Natural killer cell (primary cell): Measurements from ENCODE around the gene MUC5AC. TPM values are rescaled to one million over a fixed set of nuclear protein-coding genes. Genes with fewer than 3 reads are reported as not detected.
"Not testable (repeated sequence)": the region's sequence is repeated elsewhere in the genome, so short reads cannot be mapped to it uniquely, and the experiment has no call there.

Experiments
- ATAC-seq, 3 donors: fragments of 150-1000 bp in 2 of 3; fragments of 200-7000 bp in 1 of 3; cut with Tn5 transposase; 1 replicate in 1 of 3; 2 replicates in 2 of 3; pipeline ENCODE4 v1.10.0; 2021; ENCODE audit warnings: mild to moderate bottlenecking in 2 of 3, moderate library complexity in 2 of 3
- DNase-seq, 2 donors: peaks; one replicate each; pipeline versions ENCODE4 v3.0.0 to v3.0.0-alpha.2; 2013 to 2021; ENCODE audit warnings: mixed read lengths in 1 of 2
- H3K27ac ChIP-seq: one replicate; pipeline ENCODE4 v1.5.1; 2013; ENCODE audit warnings: mild to moderate bottlenecking, low read length
- H3K27me3 ChIP-seq: one replicate; pipeline ENCODE4 v1.6.1; 2013; ENCODE audit warnings: low read length; ENCODE audit not compliant: control insufficient read depth, insufficient read depth
- H3K36me3 ChIP-seq: one replicate; pipeline ENCODE4 v1.6.1; 2013; ENCODE audit warnings: low read length; ENCODE audit not compliant: control insufficient read depth, insufficient read depth
- H3K4me1 ChIP-seq: one replicate; pipeline ENCODE4 v1.6.1; 2013; ENCODE audit warnings: low read length; ENCODE audit not compliant: control insufficient read depth, insufficient read depth
- H3K4me3 ChIP-seq: one replicate; pipeline ENCODE4 v1.5.1; 2013; ENCODE audit warnings: low read length
- H3K9me3 ChIP-seq: one replicate; pipeline ENCODE4 v1.6.1; 2013; ENCODE audit warnings: low read length; ENCODE audit not compliant: control insufficient read depth, insufficient read depth
- H3K27ac Mint-ChIP-seq, 2 donors: one replicate each; pipeline ENCODE4 v1.8.0; 2022; ENCODE audit warnings: mild to moderate bottlenecking in 2 of 2, mixed read lengths in 2 of 2, moderate library complexity in 1 of 2
- H3K27me3 Mint-ChIP-seq, 2 donors: one replicate each; pipeline ENCODE4 v1.8.0; 2022; ENCODE audit warnings: low read depth in 2 of 2, mixed read lengths in 2 of 2
- H3K36me3 Mint-ChIP-seq: one replicate; pipeline ENCODE4 v1.8.0; 2022; ENCODE audit warnings: mixed read lengths
- H3K4me1 Mint-ChIP-seq, 2 donors: one replicate each; pipeline ENCODE4 v1.8.0; 2022; ENCODE audit warnings: mixed read lengths in 2 of 2
- H3K4me3 Mint-ChIP-seq: one replicate; pipeline ENCODE4 v1.8.0; 2022; ENCODE audit warnings: mild to moderate bottlenecking, moderate library complexity, mixed read lengths
- H3K9me3 Mint-ChIP-seq, 2 donors: one replicate each; pipeline ENCODE4 v1.8.0; 2022; ENCODE audit warnings: mixed read lengths in 2 of 2
- WGBS: methylation state at CpG from one replicate; pipeline ENCODE4 v1.1.7; 2013; ENCODE audit warnings: missing lambda C conversion rate; ENCODE audit not compliant: insufficient coverage; 5-methylcytosine and 5-hydroxymethylcytosine counted together
- intact Hi-C: fragments of 100-400 bp; cut with micrococcal nuclease; formaldehyde crosslinking; loops from one replicate; pipeline ENCODE4 v1.14.2; 2022
- total RNA-seq, 4 donors: library from RNA; stranded (reverse); fragments of 120-200 nt in 1 of 4; gene quantifications; one replicate each; pipeline versions ENCODE4 v1.2.3 to v1.2.4, GENCODE V29; 2013 to 2022
- TF ChIP-seq, protein P1 (sequence below): fragments of 200-600 bp; IDR thresholded peaks from one replicate; pipeline ENCODE4 v1.8.0; 2022; ENCODE audit warnings: antibody characterized with exemption

The MUC5AC gene
- total RNA-seq, 3 donors from 2014 or later (not counting 1 experiment from before 2014, with no cell fraction given): not detected

- DNase-seq: peak in 1 of 2 donors; percentile 16
- H3K4me3 ChIP-seq: no peak overlapping the region
- H3K4me3 Mint-ChIP-seq: no peak overlapping the region
These were observed 5.2 kb upstream of the MUC5AC start for GRCh38 chr11:1152316-1153104.

GRCh38 chr11:1153105-1153950 lies 4.4 kb upstream of the MUC5AC start:
- Histone ChIP-seq H3K36me3 (no peaks in the 10 kb centered on the region), H3K9me3 (no peaks in the 10 kb centered on the region), H3K27me3 (no peaks in the 10 kb centered on the region), H3K27ac (no peak overlapping the region), H3K4me1 (peaks cover 13% of the 10 kb centered on the region), H3K4me3 (no peak overlapping the region)
- no peak overlapping the region for H3K4me3 Mint-ChIP-seq
- H3K27me3 Mint-ChIP-seq: no peaks in the 10 kb centered on the region
- no peaks in the 10 kb centered on the region for H3K36me3 Mint-ChIP-seq
- H3K27ac Mint-ChIP-seq: no peak overlapping the region
- ATAC-seq: no peak
- H3K9me3 Mint-ChIP-seq: no peaks in the 10 kb centered on the region
- TF ChIP-seq, protein P1, sequence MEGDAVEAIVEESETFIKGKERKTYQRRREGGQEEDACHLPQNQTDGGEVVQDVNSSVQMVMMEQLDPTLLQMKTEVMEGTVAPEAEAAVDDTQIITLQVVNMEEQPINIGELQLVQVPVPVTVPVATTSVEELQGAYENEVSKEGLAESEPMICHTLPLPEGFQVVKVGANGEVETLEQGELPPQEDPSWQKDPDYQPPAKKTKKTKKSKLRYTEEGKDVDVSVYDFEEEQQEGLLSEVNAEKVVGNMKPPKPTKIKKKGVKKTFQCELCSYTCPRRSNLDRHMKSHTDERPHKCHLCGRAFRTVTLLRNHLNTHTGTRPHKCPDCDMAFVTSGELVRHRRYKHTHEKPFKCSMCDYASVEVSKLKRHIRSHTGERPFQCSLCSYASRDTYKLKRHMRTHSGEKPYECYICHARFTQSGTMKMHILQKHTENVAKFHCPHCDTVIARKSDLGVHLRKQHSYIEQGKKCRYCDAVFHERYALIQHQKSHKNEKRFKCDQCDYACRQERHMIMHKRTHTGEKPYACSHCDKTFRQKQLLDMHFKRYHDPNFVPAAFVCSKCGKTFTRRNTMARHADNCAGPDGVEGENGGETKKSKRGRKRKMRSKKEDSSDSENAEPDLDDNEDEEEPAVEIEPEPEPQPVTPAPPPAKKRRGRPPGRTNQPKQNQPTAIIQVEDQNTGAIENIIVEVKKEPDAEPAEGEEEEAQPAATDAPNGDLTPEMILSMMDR: no peak
- peak in 1 of 2 donors; percentile 12 for DNase-seq
- intact Hi-C loops: no loop called here
- H3K4me1 Mint-ChIP-seq: no peaks in the 10 kb centered on the region
- WGBS: 92% methylated on average over 28 of the region's 28 CpGs

More at GRCh38 chr11:1152316-1153104, 5.2 kb upstream of the MUC5AC start:
- 27% methylated on average over 22 of the region's 22 CpGs for WGBS
- H3K36me3 Mint-ChIP-seq: no peaks in the 10 kb centered on the region
- Histone ChIP-seq H3K9me3 (no peaks in the 10 kb centered on the region), H3K27ac (no peak overlapping the region), H3K4me1 (peaks cover 13% of the 10 kb centered on the region), H3K36me3 (no peaks in the 10 kb centered on the region), H3K27me3 (no peaks in the 10 kb centered on the region)
- H3K27ac Mint-ChIP-seq: no peak overlapping the region
- peaks cover 0 to 5% of the 10 kb centered on the region in 2 donors for H3K4me1 Mint-ChIP-seq
- intact Hi-C loops: no loop called here
- ATAC-seq: peak in 2 of 3 donors; percentile 59 to 67
- no peaks in the 10 kb centered on the region for H3K9me3 Mint-ChIP-seq
- TF ChIP-seq, protein P1: no peak
- H3K27me3 Mint-ChIP-seq: no peaks in the 10 kb centered on the region

GRCh38 chr11:1153951-1154493 lies 3.7 kb upstream of the MUC5AC start:
- no peak overlapping the region for H3K4me3 ChIP-seq

DNA sequence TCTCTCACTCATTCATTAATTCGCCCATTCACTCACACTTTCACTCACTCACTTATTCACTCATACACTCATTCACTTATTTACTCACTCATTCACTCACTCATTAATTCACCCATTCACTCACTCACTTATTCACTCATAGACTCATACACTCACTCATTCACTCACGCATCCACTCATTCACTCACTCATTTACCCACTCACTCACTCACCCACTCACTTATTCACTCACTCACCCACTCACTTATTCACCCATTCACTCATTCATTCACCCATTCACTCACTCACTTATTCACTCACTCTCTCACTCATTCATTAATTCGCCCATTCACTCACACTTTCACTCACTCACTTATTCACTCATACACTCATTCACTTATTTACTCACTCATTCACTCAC lies 3.1 kb upstream of the MUC5AC start:
- H3K9me3 Mint-ChIP-seq, H3K27me3 Mint-ChIP-seq, intact Hi-C loops, H3K4me1 Mint-ChIP-seq, ATAC-seq, H3K27me3 ChIP-seq, H3K27ac Mint-ChIP-seq, H3K9me3 ChIP-seq, DNase-seq, H3K4me3 ChIP-seq, H3K36me3 ChIP-seq, H3K4me3 Mint-ChIP-seq, H3K36me3 Mint-ChIP-seq, H3K27ac ChIP-seq: not testable (repeated sequence)
- peaks cover 13% of the 10 kb centered on the region for H3K4me1 ChIP-seq
- 100% methylated on average over 1 of the region's 3 CpGs for WGBS

More at GRCh38 chr11:1153951-1154493, 3.7 kb upstream of the MUC5AC start:
- Histone ChIP-seq H3K9me3 (no peaks in the 10 kb centered on the region), H3K27ac (no peak overlapping the region), H3K27me3 (no peaks in the 10 kb centered on the region), H3K36me3 (no peaks in the 10 kb centered on the region), H3K4me1 (peaks cover 13% of the 10 kb centered on the region)
- intact Hi-C loops: no loop called here
- no peak overlapping the region for H3K4me3 Mint-ChIP-seq
- no peaks in the 10 kb centered on the region for H3K9me3 Mint-ChIP-seq
- ATAC-seq: peak in 2 of 3 donors; percentile 26 to 38
- DNase-seq: peak in 1 of 2 donors; percentile 11
- H3K4me1 Mint-ChIP-seq: no peaks in the 10 kb centered on the region
- TF ChIP-seq, protein P1: no peak
- H3K36me3 Mint-ChIP-seq: no peaks in the 10 kb centered on the region
- 84% methylated on average over 14 of the region's 14 CpGs for WGBS
- no peak overlapping the region for H3K27ac Mint-ChIP-seq
- H3K27me3 Mint-ChIP-seq: no peaks in the 10 kb centered on the region
